ENCODE results near the gene DHRS13. TPM values are rescaled to one million over a fixed set of nuclear protein-coding genes. Genes with fewer than 3 reads are reported as not detected.

DHRS13 gene, protein sequence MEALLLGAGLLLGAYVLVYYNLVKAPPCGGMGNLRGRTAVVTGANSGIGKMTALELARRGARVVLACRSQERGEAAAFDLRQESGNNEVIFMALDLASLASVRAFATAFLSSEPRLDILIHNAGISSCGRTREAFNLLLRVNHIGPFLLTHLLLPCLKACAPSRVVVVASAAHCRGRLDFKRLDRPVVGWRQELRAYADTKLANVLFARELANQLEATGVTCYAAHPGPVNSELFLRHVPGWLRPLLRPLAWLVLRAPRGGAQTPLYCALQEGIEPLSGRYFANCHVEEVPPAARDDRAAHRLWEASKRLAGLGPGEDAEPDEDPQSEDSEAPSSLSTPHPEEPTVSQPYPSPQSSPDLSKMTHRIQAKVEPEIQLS
- total RNA-seq: 5.6 and 7.2 TPM in 2 replicates
- polyA plus RNA-seq: 8.2 and 9.3 TPM in 2 replicates
- 7.1 and 7.3 TPM in 2 replicates for polyA plus RNA-seq (2011; cell fraction: cytosol; rRNA removed)
- 5.3 and 6.0 TPM in 2 replicates for polyA plus RNA-seq (2011; cell fraction: nucleus; rRNA removed)
- 1.5 and 1.8 TPM in 2 replicates for polyA plus RNA-seq (2012)
- 2.4 and 3.6 TPM in 2 replicates for polyA minus RNA-seq
- polyA minus RNA-seq (2011; cell fraction: cytosol; rRNA and poly(A)+ RNA removed): 10.3 TPM
- 2.5 TPM in 2 replicates for polyA minus RNA-seq (2011; cell fraction: nucleus; rRNA and poly(A)+ RNA removed)
- percentile 46 among the genes with signal in this experiment for Bru-seq, nascent RNA
- BruChase-seq, experiment 1, labeled RNA remaining after a 6-hour chase: percentile 59 among the genes with signal in this experiment
- BruChase-seq, experiment 2, labeled RNA remaining after a 2-hour chase: percentile 49 among the genes with signal in this experiment
- long read RNA-seq, transcript DHRS13-201 (5 exons, 1,921 nt): major isoform, 10 of 32 reads
- long read RNA-seq, transcript DHRS13-202 (4 exons, 2,037 nt): minor isoform, 6 of 32 reads
- long read RNA-seq, partial matches to known transcripts: 1 of 32 reads
- long read RNA-seq, other reads (novel, unspliced or antisense): 15 of 32 reads

DNA sequence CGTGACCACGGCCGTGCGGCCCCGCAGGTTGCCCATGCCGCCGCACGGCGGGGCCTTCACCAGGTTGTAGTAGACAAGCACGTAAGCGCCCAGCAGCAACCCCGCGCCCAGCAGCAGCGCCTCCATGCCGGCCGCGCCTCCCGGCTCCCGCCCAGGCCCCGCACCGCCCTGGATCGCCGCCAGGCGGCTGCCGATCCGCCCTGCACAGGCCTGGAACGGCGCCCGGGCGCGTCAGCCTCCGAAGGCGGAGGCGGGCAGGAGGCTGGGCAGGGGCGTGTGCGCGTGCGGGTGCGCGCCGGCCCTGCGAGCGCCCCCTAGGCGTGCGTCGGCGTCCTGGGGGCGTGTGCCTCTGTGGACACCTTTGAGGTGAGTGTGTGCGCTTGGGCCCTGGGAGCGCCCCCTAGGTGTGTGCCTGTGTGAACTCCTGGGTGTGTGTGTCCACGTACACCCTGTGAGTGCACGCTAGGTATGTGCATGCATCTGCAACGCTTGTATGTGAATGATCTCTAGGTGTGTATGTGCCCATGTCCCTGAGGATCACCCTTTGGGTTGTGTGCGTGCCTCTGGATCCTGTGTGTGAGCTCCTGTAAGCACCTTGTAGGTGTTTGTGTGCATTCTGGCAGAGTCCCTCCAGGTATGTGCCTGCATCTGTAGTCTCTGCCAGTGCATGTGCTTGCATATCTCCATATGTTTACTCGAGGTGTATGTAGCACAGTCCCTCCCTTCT is at the start of gene DHRS13:
Gene DHRS13 (minus strand): TSS at position 261 of the 727 bp plus-strand sequence. CDS start 135 bp downstream, at position 126.
- H3K9ac ChIP-seq (replicated peaks; ENCODE audit: extremely low read depth, insufficient read depth, low read length): peak within 1 kb of the TSS; percentile 62
- peak; percentile 77 for FAIRE-seq
- H3K4me2 ChIP-seq (ENCODE audit: insufficient read depth, low read length): peak within 1 kb of the TSS; percentile 92
- peak within 1 kb of the TSS; percentile 15 for H3K27ac ChIP-seq (ENCODE audit: insufficient read depth, low read depth, low read length)
- TF ChIP-seq MYC (IDR thresholded peaks at IDR 0.05; ENCODE audit: low read depth, low read length) (peak; percentile 16), POLR2A (IDR thresholded peaks at IDR 0.05; ENCODE audit: low read depth, low read length) (no peak), JUN (IDR thresholded peaks at IDR 0.05; ENCODE audit: borderline replicate concordance, insufficient read depth, insufficient read length, low read depth) (no peak), FOS (IDR thresholded peaks at IDR 0.05; ENCODE audit: borderline replicate concordance, insufficient read depth, low read length) (no peak), POLR2AphosphoS5 (IDR thresholded peaks at IDR 0.05; ENCODE audit: insufficient read depth, low read depth, low read length) (peak; percentile 93)
- TF ChIP-seq, protein P1, sequence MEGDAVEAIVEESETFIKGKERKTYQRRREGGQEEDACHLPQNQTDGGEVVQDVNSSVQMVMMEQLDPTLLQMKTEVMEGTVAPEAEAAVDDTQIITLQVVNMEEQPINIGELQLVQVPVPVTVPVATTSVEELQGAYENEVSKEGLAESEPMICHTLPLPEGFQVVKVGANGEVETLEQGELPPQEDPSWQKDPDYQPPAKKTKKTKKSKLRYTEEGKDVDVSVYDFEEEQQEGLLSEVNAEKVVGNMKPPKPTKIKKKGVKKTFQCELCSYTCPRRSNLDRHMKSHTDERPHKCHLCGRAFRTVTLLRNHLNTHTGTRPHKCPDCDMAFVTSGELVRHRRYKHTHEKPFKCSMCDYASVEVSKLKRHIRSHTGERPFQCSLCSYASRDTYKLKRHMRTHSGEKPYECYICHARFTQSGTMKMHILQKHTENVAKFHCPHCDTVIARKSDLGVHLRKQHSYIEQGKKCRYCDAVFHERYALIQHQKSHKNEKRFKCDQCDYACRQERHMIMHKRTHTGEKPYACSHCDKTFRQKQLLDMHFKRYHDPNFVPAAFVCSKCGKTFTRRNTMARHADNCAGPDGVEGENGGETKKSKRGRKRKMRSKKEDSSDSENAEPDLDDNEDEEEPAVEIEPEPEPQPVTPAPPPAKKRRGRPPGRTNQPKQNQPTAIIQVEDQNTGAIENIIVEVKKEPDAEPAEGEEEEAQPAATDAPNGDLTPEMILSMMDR (IDR thresholded peaks at IDR 0.05; ENCODE audit: extremely low read depth in 1 of 2, insufficient read depth in 1 of 2, low read depth in 1 of 2, low read length in 2 of 2): peak; percentile 87 to 99
- TF ChIP-seq, protein P2, sequence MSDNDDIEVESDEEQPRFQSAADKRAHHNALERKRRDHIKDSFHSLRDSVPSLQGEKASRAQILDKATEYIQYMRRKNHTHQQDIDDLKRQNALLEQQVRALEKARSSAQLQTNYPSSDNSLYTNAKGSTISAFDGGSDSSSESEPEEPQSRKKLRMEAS (IDR thresholded peaks at IDR 0.05; ENCODE audit: insufficient read depth, insufficient read length): peak; percentile 4
- peaks cover 8 to 20% of the 10 kb centered on the region in 2 experiments for H3K36me3 ChIP-seq (ENCODE audit: control insufficient read depth in 2 of 2, extremely low read depth in 1 of 2, insufficient read depth in 2 of 2, low read length in 2 of 2)
- no TSS peak for BruUV-seq (replicated peaks)
- peak within 1 kb of the TSS; percentile 45 to 67 (median 59) for H3K4me3 ChIP-seq (replicated peaks in 1 of 3; ENCODE audit: insufficient read depth in 1 of 3, low read depth in 1 of 3, low read length in 3 of 3)
- ChIA-PET CTCF (interaction anchor here (0.8 to 2.6 kb wide), 22 partner anchors 10 to 214 kb away, joined by 3 to 25 read pairs (median 6); partner anchors contain the start of genes FAM222B and TLCD1), POLR2A (no interaction called here)
- DNase-seq (ENCODE audit: low read depth, low spot score): peak; percentile 93
- H4K20me1 ChIP-seq (replicated peaks; ENCODE audit: control insufficient read depth, extremely low read depth, insufficient read depth, low read length): no peaks in the 10 kb centered on the region
- dilution Hi-C loops (cut with MboI; ENCODE audit: extremely low pct_ligation_motif_present, low sequenced_read_pairs): no loop called here
- H2AFZ ChIP-seq (ENCODE audit: low read depth, low read length): peak within 1 kb of the TSS; percentile 85
- H3K9me1 ChIP-seq (replicated peaks; ENCODE audit: control insufficient read depth, extremely low read depth, insufficient read depth, low read length): no peaks in the 10 kb centered on the region
- intact Hi-C loops (cut with micrococcal nuclease): loop anchor here (1.0 to 2.0 kb wide), 3 partner anchors 54 to 176 kb away; partner anchors contain the start of gene TLCD1
- H3K27me3 ChIP-seq (ENCODE audit: control insufficient read depth in 2 of 2, insufficient read depth in 2 of 2, low read length in 2 of 2): no peaks in the 10 kb centered on the region
- H3K4me1 ChIP-seq (ENCODE audit: control insufficient read depth, extremely low read depth, insufficient read depth, low read length): peaks cover 13% of the 10 kb centered on the region
- no peaks in the 10 kb centered on the region for H3K9me3 ChIP-seq (replicated peaks; ENCODE audit: control insufficient read depth, insufficient read depth, low read length)
- H3K79me2 ChIP-seq (ENCODE audit: control insufficient read depth, insufficient read depth, low read length): no peaks in the 10 kb centered on the region

All from endothelial cell of umbilical vein (primary cell).